KBM-7 (cell line): ENCODE data around the gene FAM83F.
A peak's percentile ranks its signal among the peaks of the same experiment; 100 is the strongest.
"Not testable (repeated sequence)": the region's sequence is repeated elsewhere in the genome, so short reads cannot be mapped to it uniquely, and the experiment has no call there.

Experiments used
- DNase-seq: peaks from one replicate; pipeline ENCODE4 v3.0.0-alpha.2; 2015
- in situ Hi-C: fragments of 300-500 bp; cut with MboI; formaldehyde crosslinking; loops from 2 replicates; pipeline ENCODE4 v1.14.3; 2020; ENCODE audit warnings: low sequenced_read_pairs, low pct_unique_long_range_greater_than_20kb, mixed read lengths

The FAM83F gene

DNA sequence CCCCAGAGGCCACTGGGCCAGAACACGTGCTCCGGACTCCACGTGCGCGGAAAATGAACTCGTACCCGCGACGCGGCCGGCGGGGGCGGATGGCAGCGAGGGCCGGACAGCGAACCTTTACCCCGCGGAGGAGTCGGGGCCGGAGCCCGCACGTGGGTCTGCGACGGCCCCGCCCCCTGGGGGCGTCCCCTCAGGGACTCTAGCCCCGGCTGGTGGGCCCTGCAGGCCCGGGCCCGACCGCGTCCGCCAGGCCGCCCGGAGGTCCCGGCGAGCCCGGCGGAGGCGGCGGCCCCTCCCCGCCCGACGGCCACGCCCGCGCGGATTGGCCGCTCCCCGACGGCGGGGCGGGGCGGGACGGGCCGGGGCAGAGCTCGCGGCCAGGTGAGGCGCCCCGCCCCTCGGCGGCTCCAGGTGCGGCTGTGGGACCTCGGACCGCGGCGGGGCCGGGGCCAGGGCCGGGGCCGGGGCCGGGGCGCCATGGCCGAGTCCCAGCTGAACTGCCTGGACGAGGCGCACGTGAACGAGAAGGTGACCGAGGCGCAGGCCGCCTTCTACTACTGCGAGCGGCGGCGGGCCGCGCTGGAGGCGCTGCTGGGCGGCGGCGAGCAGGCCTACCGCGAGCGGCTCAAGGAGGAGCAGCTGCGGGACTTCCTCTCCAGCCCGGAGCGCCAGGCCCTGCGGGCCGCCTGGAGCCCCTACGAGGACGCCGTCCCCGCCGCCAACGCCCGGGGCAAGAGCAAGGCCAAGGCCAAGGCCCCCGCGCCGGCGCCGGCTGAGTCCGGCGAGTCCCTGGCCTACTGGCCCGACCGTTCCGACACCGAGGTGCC lies at the start of gene FAM83F:
FAM83F (plus strand) TSS at position 389 of the 827 bp plus-strand sequence; CDS start at position 478, 89 bp downstream.
- no peak for DNase-seq
- in situ Hi-C loops = no loop called here

GRCh38 chr22:39946126-39946502 lies 48.6 kb upstream of the FAM83F start:
- in situ Hi-C loops = no loop called here
- DNase-seq = no peak

GRCh38 chr22:39946503-39947219 lies 48.1 kb upstream of the FAM83F start:
- in situ Hi-C loops = no loop called here
- peak; percentile 31 for DNase-seq

DNA sequence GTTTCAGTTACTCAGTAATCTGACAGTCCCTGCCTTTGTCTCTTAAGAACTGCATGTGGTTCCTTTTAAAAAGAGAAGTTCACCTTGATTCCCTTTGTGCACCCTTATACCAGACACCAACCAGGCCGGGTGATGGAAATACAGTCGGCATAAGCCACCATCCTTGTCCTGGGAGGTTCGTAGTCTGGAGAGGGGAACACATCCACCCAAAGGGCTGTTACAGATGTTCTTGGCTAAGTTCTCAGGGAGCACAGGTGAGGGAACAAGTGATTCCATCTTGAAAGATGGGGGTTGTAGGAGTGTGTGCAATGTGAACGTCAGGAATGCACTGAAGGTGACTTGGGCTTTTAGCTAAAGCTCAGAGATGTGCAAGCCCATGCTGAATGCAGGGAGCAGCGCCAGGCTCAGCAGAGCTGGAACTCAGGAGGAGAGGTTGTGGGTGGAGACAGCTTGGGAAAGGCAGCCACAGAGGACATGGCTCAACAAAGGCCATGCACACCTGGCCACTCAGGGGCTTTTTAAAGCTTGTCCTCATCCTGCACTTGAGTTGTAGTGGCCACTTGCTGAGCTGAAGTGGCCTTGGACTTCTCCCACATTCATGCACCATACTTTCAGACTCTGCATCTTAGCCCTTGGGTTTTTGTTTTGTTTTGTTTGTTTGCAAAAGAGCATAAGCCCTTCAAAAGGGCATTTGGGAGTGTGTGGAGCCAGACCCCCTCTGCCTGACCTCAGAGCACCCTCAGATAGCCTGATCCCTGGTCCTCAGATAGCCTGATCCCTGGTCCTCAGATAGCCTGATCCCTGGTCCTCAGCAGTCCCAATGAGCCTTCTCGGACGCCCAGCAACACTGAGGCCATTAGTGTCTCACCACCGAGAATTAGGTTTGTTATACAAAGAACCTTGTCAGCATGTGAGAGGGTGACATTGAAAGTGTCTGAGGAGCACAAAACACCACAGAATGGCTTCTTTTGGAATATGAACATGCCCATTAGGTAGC lies 47.2 kb upstream of the FAM83F start:
- DNase-seq = no peak
- in situ Hi-C loops = no loop called here

DNA sequence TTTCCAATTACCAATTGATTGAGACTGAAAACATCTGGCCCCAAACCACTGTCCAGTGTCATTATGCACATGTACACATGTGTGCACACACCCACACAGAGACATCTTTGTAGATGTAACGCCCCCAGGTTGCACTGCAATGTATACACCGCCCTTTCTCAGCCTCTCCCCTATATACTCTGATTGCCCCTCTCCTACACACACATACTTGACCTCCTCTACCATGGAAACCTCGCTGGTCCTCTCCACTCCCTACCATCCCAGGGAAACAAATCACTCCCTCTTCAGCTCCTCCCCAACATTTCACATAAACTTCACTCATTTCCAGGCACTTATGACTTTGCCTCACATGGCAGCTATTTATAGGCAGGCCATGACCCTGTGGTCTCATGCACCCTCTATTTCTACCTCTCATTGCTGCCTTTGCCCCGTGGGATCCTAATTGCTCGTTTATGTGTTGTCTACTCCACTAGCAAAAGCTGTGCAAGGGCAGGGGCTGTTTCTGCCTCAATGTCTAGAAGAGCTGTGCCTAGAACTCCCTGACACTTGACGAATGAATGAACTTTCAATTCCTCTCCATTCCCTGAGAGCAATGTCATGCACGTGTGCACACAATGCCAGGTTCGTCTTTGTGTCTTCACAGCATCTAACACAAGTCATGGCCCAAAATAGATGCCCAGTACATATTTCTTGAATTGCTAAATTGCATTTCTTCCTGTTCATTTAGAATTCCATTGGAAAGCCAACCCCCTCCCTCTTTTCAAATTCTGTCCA lies 44.6 kb upstream of the FAM83F start:
- no peak for DNase-seq
- in situ Hi-C loops = no loop called here

GRCh38 chr22:39951603-39952293 lies 43.0 kb upstream of the FAM83F start:
- in situ Hi-C loops = not testable (repeated sequence)

GRCh38 chr22:39952347-39952746 lies 42.4 kb upstream of the FAM83F start:
- in situ Hi-C loops = no loop called here
- DNase-seq = no peak

More at GRCh38 chr22:39951603-39952293, 43.0 kb upstream of the FAM83F start:
- not testable (repeated sequence) for DNase-seq

GRCh38 chr22:39953101-39953500 lies 41.7 kb upstream of the FAM83F start:
- no peak for DNase-seq
- in situ Hi-C loops = no loop called here

DNA sequence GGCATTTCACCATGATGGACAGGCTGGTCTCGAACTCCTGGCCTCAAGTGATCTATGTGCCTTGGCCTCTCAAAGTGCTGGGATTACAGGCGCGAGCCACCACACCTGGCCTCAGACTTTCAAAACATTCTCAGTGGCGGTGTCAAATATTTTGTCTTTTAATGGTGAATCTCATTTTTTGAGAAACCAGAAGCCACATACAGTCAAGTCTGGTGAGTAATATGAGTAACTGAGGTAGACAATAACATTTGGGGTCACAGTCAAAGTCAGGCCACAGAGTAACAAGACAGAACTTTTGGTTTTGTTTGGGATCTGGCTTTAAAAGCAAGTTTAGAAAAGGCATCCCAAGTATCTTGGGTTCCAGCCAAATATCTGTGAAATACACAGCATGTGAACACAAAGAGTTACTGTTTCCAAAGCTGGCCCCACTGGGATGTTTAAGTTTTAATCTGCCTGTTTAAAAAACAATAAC lies 40.1 kb upstream of the FAM83F start:
- no peak for DNase-seq
- in situ Hi-C loops = no loop called here

- in situ Hi-C loops = no loop called here
- no peak for DNase-seq
Measured at GRCh38 chr22:39955675-39956074, 39.1 kb upstream of the FAM83F start.

DNA sequence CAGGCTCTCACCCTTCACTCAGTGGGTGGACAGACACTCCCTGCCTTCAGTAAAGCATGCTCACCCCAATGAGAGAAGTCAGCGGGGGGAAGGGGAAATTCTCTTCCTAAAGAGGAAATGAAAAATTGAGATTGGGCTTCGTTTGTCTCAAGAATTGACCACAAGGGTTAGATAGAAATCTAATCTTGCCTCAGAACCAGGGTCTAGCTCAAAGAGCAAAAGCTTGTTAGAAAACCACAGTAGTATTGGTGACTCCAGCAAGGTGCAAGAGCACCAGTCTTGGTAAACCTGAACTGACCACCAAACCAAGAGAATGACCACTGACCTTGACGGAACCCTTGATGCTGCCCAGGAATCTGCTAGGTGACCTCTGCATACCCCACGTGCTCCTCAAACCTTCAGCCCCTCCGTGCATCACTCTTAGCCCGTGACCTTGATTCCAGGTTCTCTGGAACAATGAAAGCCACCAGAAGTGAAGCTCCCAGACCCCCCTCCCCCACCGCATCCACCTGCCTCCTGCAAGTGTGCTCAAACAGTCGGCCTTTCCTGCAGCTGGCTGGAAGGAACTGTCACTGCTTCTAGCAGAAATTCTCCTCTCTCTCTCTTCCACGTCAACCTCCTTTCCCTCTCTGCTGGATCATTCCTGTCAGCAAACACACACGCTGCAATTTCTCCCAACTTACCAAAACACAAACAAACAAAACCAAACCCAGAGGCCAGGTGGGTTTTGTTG lies 37.7 kb upstream of the FAM83F start:
- peak; percentile 49 for DNase-seq
- in situ Hi-C loops = no loop called here

DNA sequence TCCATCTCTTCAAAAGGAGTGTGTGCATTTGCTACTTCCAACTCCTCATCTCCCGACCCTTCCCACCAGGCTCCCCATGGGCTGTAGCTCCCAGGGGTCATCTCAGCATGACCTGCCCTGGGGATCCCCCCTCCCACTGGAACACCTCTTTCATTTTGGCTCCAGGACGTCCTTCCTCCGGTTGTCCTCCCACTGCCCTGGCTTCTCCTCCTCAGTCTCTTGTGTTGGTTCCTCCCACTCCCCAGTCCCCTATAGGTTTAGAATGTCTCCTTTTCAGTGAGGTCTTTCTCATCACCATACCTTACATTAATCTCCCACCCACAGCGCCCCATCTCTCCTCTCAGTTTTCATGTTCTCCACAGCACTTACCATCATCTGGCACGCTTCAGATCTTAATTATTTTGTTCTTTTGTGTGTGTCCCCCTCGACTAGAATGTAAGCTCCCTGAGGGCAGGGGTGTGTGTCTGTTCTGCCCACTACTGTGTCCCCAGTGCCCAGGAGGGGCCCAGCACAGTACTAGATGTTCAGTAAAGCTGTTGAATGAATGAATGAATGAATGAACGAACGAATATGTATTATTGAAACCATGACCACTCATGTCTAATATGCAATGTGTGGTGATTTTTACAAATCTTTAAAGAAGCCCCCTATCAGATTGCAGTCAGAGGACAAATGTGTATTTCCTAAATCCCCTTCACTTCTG lies 36.6 kb upstream of the FAM83F start:
- in situ Hi-C loops = no loop called here
- no peak for DNase-seq

DNA sequence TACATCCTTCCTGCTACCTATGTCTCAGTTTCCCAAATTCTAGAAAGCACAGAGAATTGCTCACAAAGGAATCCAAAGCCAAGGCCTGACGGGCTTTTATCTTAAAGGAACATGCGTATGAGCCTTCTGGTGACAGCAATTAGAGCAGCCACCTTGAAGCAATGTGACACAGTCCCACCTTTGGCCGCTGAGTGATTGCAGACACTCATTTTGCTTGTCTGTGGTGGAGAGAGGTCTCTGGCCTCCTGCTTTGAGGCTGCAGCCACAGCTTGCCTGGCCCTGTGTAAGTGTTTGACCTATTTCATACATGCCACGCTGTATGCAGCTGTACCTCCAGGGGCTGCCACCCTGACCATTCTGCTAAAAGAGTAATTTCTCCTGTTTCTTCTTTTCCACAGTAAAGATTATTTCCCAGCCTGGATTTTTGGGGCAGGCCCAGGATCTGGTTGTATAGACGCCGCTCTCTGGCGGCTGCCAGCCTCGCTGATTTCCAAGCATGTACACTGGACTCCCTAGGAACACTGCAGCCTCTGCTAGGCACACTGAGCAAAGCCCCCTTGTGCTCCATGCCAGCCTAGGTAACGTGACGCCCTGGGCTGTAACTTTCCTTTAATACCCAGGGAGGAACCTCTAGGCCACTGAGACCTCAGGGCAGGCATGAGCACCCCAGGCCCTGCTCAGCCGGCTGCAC lies 35.7 kb upstream of the FAM83F start:
- in situ Hi-C loops = no loop called here

GRCh38 chr22:39959640-39960447 lies 34.9 kb upstream of the FAM83F start, which contains the start of gene TMA7B:
TSS of gene TMA7B (plus strand) at chr22:39960397. CDS start at chr22:39964375, 3,978 bp downstream.
- in situ Hi-C loops = no loop called here
- DNase-seq = peak; percentile 60

More for the DNA sequence above, 35.7 kb upstream of the FAM83F start:
- DNase-seq = no peak
